PC-3 (cell line): Measurements from ENCODE around the gene CORO2B.
"Not testable (repeated sequence)": the region's sequence is repeated elsewhere in the genome, so short reads cannot be mapped to it uniquely, and the experiment has no call there.

Experiments
- CTCF ChIP-seq: fragments of 300-600 bp; sonication (generic); conservative IDR thresholded peaks from 2 replicates; pipeline ENCODE4 v1.5.1; 2017; ENCODE audit warnings: antibody characterized with exemption, low read depth, mild to moderate bottlenecking, low read length
- EZH2 ChIP-seq: fragments of 300-600 bp; sonication (generic); IDR thresholded peaks from one replicate; pipeline ENCODE4 v1.6.1; 2017; ENCODE audit warnings: antibody characterized with exemption, mild to moderate bottlenecking, low read length; ENCODE audit not compliant: unreplicated experiment
- EZH2phosphoT487 ChIP-seq: fragments of 300-600 bp; sonication (generic); IDR thresholded peaks from 2 replicates; pipeline ENCODE4 v1.6.1; 2018; ENCODE audit warnings: mild to moderate bottlenecking, antibody characterized with exemption, low read length, borderline replicate concordance

GRCh38 chr15:68647361-68647760, 68.6 kb downstream of the CORO2B start:
- not testable (repeated sequence) for TF ChIP-seq CTCF, EZH2, EZH2phosphoT487
